HEK293T (cell line): ENCODE results near the gene CEACAM4.

ENCODE experiments used
- CTCF ChIA-PET: fragments of 350-600 bp; formaldehyde crosslinking; extraction: SDS; loops from one replicate; lab custom pipeline; 2021; ENCODE audit warnings: antibody characterized with exemption, inconsistent platforms; lab: Yijun Ruan, JAX
- POLR2A ChIA-PET: fragments of 350-600 bp; formaldehyde crosslinking; extraction: SDS; loops from one replicate; lab custom pipeline; 2020; ENCODE audit warnings: antibody characterized with exemption, inconsistent platforms; lab: Yijun Ruan, JAX
- DNase-seq: peaks from one replicate; pipeline ENCODE4 v3.0.0; 2012; ENCODE audit warnings: mixed read lengths; ENCODE audit errors: extremely low spot score
- ARNT ChIP-seq: fragments of 450-650 bp; IDR thresholded peaks from 2 replicates; pipeline ENCODE4 v1.6.1; 2017; ENCODE audit warnings: mild to moderate bottlenecking
- BHLHE40 ChIP-seq: fragments of 450-650 bp; IDR thresholded peaks from 2 replicates; pipeline ENCODE4 v1.6.1; 2016; ENCODE audit warnings: mild to moderate bottlenecking, moderate library complexity, borderline replicate concordance
- CTBP1 ChIP-seq: fragments of 450-650 bp; IDR thresholded peaks from 2 replicates; pipeline ENCODE4 v1.6.1; 2016; ENCODE audit warnings: borderline replicate concordance
- ELF4 ChIP-seq: fragments of 450-650 bp; IDR thresholded peaks from 2 replicates; pipeline ENCODE4 v1.6.1; 2017; ENCODE audit warnings: antibody characterized with exemption
- FOXA1 ChIP-seq: fragments of 450-650 bp; IDR thresholded peaks from 2 replicates; pipeline ENCODE4 v1.6.1; 2016; ENCODE audit warnings: mild to moderate bottlenecking
- FOXK2 ChIP-seq: fragments of 450-650 bp; IDR thresholded peaks from 2 replicates; pipeline ENCODE4 v1.6.1; 2016; ENCODE audit warnings: mild to moderate bottlenecking
- FOXM1 ChIP-seq: fragments of 450-650 bp; IDR thresholded peaks from 2 replicates; pipeline ENCODE4 v1.6.1; 2017; ENCODE audit warnings: mild to moderate bottlenecking, borderline replicate concordance
- HDGF ChIP-seq: fragments of 450-650 bp; IDR thresholded peaks from 2 replicates; pipeline ENCODE4 v1.6.1; 2017; ENCODE audit warnings: antibody characterized with exemption, borderline replicate concordance
- L3MBTL2 ChIP-seq: fragments of 450-650 bp; conservative IDR thresholded peaks from 2 replicates; pipeline ENCODE4 v1.6.1; 2016; ENCODE audit warnings: mild to moderate bottlenecking
- LEF1 ChIP-seq: fragments of 450-650 bp; IDR thresholded peaks from 2 replicates; pipeline ENCODE4 v1.6.1; 2017; ENCODE audit warnings: mild to moderate bottlenecking, borderline replicate concordance
- NFRKB ChIP-seq: fragments of 450-650 bp; IDR thresholded peaks from 2 replicates; pipeline ENCODE4 v1.6.1; 2016; ENCODE audit warnings: mild to moderate bottlenecking, moderate library complexity
- PKNOX1 ChIP-seq: fragments of 450-650 bp; IDR thresholded peaks from 2 replicates; pipeline ENCODE4 v1.6.1; 2016
- SP1 ChIP-seq: fragments of 450-650 bp; IDR thresholded peaks from 2 replicates; pipeline ENCODE4 v1.6.1; 2017
- SUZ12 ChIP-seq: fragments of 450-650 bp; IDR thresholded peaks from 2 replicates; pipeline ENCODE4 v1.6.1; 2016; ENCODE audit warnings: mild to moderate bottlenecking
- TARDBP ChIP-seq: fragments of 450-650 bp; IDR thresholded peaks from 2 replicates; pipeline ENCODE4 v1.6.1; 2016
- ZNF384 ChIP-seq: fragments of 450-650 bp; IDR thresholded peaks from 2 replicates; pipeline ENCODE4 v1.6.1; 2016

The CEACAM4 gene

GRCh38 chr19:41652250-41652649, 25.4 kb upstream of the CEACAM4 start:
- CTCF ChIA-PET, result interaction anchor here (0.6 to 4.1 kb wide), 2 partner anchors 10 to 55 kb away, joined by 3 to 14 read pairs; no protein-coding TSS in a partner anchor
- POLR2A ChIA-PET, result no interaction called here
- DNase-seq, result no peak
- TF ChIP-seq LEF1 (no peak), BHLHE40 (no peak), ELF4 (no peak), FOXM1 (no peak), ARNT (no peak), L3MBTL2 (no peak), HDGF (no peak), SUZ12 (no peak), ZNF384 (no peak), TARDBP (no peak)

- ChIA-PET CTCF (interaction anchor here (0.6 to 4.1 kb wide), 2 partner anchors 8 to 16 kb away, joined by 4 to 14 read pairs; no protein-coding TSS in a partner anchor), POLR2A (no interaction called here)
- DNase-seq, result no peak
- TF ChIP-seq HDGF (no peak), ARNT (no peak), PKNOX1 (no peak), ELF4 (no peak), FOXM1 (no peak), L3MBTL2 (no peak), ZNF384 (no peak)
Measured at GRCh38 chr19:41649827-41650226, 23.0 kb upstream of the CEACAM4 start.

GRCh38 chr19:41646589-41647204, 19.8 kb upstream of the CEACAM4 start:
- DNase-seq, result peak; percentile 56
- ChIA-PET CTCF (interaction anchor here (0.6 to 1.0 kb wide), 4 partner anchors 60 to 411 kb away, joined by 3 to 7 read pairs (median 4); no protein-coding TSS in a partner anchor), POLR2A (no interaction called here)
- peak; percentile 26; the same call in 1 of the 2 replicates for TF ChIP-seq L3MBTL2
- TF ChIP-seq SP1, result no peak

- TF ChIP-seq FOXK2 (no peak), ELF4 (no peak), PKNOX1 (no peak), FOXA1 (no peak), FOXM1 (no peak), LEF1 (no peak), TARDBP (no peak), BHLHE40 (no peak), ZNF384 (no peak), SP1 (no peak), CTBP1 (no peak), SUZ12 (no peak), ARNT (no peak), HDGF (no peak), L3MBTL2 (no peak), NFRKB (no peak)
- peak; percentile 76 for DNase-seq
- ChIA-PET POLR2A (no interaction called here), CTCF (interaction anchor here (0.8 to 1.8 kb wide), 8 partner anchors 10 to 111 kb away, joined by 3 to 14 read pairs (median 6); no protein-coding TSS in a partner anchor)
Measured at GRCh38 chr19:41641879-41642485, 15.1 kb upstream of the CEACAM4 start.

GRCh38 chr19:41638641-41639081, 11.8 kb upstream of the CEACAM4 start:
- ChIA-PET POLR2A (no interaction called here), CTCF (no interaction called here)
- no peak for TF ChIP-seq FOXK2
- TF ChIP-seq NFRKB, result no peak
- no peak for TF ChIP-seq FOXA1
- no peak for TF ChIP-seq SUZ12
- TF ChIP-seq PKNOX1, result no peak
- TF ChIP-seq HDGF, result no peak
- no peak for TF ChIP-seq ZNF384
- TF ChIP-seq LEF1, result no peak
- DNase-seq, result no peak

GRCh38 chr19:41637484-41637883, 10.6 kb upstream of the CEACAM4 start:
- POLR2A ChIA-PET, result no interaction called here
- no peak for DNase-seq
- no peak for TF ChIP-seq FOXK2
- TF ChIP-seq L3MBTL2, result no peak
- no peak for TF ChIP-seq TARDBP
- no peak for TF ChIP-seq HDGF
- no peak for TF ChIP-seq LEF1
- CTCF ChIA-PET, result no interaction called here
